MCF 10A (cell line): ENCODE results near the gene C1GALT1. TPM values are rescaled to one million over a fixed set of nuclear protein-coding genes. Genes with fewer than 3 reads are reported as not detected.
"Not testable (repeated sequence)": the region's sequence is repeated elsewhere in the genome, so short reads cannot be mapped to it uniquely, and the experiment has no call there.

ENCODE experiments used
- BruUV-seq: library from RNA; stranded (reverse); fragments of 400-500 nt; replicated peaks from 2 replicates; lab custom pipeline; 2021; lab: Mats Ljungman, UMichigan
- CTCF ChIA-PET: fragments of 300-600 bp; sonication (Branson Sonifier 250); formaldehyde crosslinking; extraction: SDS; loops from one replicate; lab custom pipeline; 2021; ENCODE audit warnings: antibody characterized with exemption, inconsistent platforms; lab: Yijun Ruan, JAX
- POLR2A ChIA-PET: fragments of 300-600, 350-650 bp; sonication (Branson Sonifier 250); formaldehyde crosslinking; extraction: SDS; loops from one replicate; lab custom pipeline; 2020; ENCODE audit warnings: antibody characterized with exemption, inconsistent platforms; lab: Yijun Ruan, JAX
- DNase-seq: peaks from one replicate; pipeline ENCODE4 v3.0.0-alpha.2; 2018; ENCODE audit not compliant: unreplicated experiment
- H3K27ac Mint-ChIP-seq: one replicate; pipeline ENCODE4 v1.8.0; 2022; ENCODE audit warnings: mild to moderate bottlenecking, low read depth, mixed read lengths; ENCODE audit not compliant: unreplicated experiment
- H3K27me3 Mint-ChIP-seq: one replicate; pipeline ENCODE4 v1.8.0; 2022; ENCODE audit warnings: mixed read lengths; ENCODE audit not compliant: insufficient read depth, unreplicated experiment
- H3K36me3 Mint-ChIP-seq: one replicate; pipeline ENCODE4 v1.8.0; 2022; ENCODE audit warnings: mild to moderate bottlenecking, moderate library complexity, mixed read lengths; ENCODE audit not compliant: insufficient read depth, unreplicated experiment
- H3K4me1 Mint-ChIP-seq: one replicate; pipeline ENCODE4 v1.8.0; 2022; ENCODE audit warnings: mixed read lengths; ENCODE audit not compliant: insufficient read depth, unreplicated experiment
- H3K4me3 Mint-ChIP-seq: one replicate; pipeline ENCODE4 v1.8.0; 2022; ENCODE audit warnings: mild to moderate bottlenecking, moderate library complexity, mixed read lengths; ENCODE audit not compliant: unreplicated experiment
- H3K9me3 Mint-ChIP-seq: one replicate; pipeline ENCODE4 v1.8.0; 2022; ENCODE audit warnings: mixed read lengths; ENCODE audit not compliant: unreplicated experiment
- intact Hi-C: fragments of 100-400 bp; cut with micrococcal nuclease; formaldehyde crosslinking; loops from 2 replicates; pipeline ENCODE4 v1.14.1; 2022
- total RNA-seq: library from RNA; stranded (reverse); gene quantifications from 2 replicates; pipeline ENCODE4 v1.2.3, GENCODE V29; 2022
- TF ChIP-seq, protein P1 (sequence below): fragments of 200-600 bp; IDR thresholded peaks from one replicate; pipeline ENCODE4 v1.8.0; 2022; ENCODE audit warnings: antibody characterized with exemption, mild to moderate bottlenecking; ENCODE audit not compliant: unreplicated experiment

Gene C1GALT1
- total RNA-seq, 1 experiment from 2014 or later = 30.9 TPM

DNA sequence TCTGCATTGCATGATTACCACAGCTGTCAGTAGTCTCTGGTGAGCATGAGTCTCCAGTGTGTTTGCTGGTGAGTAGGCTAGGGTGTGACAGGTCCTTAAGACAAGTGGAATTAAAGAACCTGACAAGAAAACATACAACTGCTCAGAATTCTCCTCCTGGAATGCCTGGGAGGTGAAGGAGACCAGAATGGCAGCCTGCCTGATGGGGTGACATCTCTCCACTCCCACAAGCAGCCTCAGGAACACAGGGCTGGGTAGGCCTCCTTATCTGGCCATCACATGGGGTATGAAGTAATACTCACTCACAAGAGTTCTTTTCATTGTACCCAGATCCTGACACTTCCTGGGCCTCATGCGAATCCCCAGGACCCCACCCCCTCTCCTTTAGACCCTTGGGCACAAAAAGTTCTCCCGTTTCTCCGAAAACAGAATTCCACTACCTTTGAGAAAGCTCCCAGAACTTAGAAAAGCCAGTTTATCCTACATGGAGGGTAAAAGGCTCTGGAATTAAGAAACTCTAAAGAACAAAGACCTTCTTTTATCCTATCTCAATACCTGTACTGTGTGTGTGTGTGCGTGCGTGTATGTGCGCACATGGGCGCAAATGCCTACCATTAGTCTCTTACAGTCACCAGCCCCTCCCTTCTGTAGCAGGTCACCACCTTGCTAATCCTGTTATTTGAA lies 33.4 kb upstream of the C1GALT1 start:
- ChIA-PET CTCF (no interaction called here), POLR2A (interaction anchor here (1.2 kb wide), 1 partner anchor 9 kb away, joined by 6 read pairs; no protein-coding TSS in a partner anchor)
- DNase-seq = no peak
- Mint-ChIP-seq H3K27me3 (no peaks in the 10 kb centered on the region), H3K4me1 (peaks cover 5% of the 10 kb centered on the region), H3K9me3 (no peaks in the 10 kb centered on the region), H3K4me3 (no peak overlapping the region), H3K36me3 (no peaks in the 10 kb centered on the region), H3K27ac (no peak overlapping the region)
- TF ChIP-seq, protein P1, sequence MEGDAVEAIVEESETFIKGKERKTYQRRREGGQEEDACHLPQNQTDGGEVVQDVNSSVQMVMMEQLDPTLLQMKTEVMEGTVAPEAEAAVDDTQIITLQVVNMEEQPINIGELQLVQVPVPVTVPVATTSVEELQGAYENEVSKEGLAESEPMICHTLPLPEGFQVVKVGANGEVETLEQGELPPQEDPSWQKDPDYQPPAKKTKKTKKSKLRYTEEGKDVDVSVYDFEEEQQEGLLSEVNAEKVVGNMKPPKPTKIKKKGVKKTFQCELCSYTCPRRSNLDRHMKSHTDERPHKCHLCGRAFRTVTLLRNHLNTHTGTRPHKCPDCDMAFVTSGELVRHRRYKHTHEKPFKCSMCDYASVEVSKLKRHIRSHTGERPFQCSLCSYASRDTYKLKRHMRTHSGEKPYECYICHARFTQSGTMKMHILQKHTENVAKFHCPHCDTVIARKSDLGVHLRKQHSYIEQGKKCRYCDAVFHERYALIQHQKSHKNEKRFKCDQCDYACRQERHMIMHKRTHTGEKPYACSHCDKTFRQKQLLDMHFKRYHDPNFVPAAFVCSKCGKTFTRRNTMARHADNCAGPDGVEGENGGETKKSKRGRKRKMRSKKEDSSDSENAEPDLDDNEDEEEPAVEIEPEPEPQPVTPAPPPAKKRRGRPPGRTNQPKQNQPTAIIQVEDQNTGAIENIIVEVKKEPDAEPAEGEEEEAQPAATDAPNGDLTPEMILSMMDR = no peak
- no TSS peak for BruUV-seq
- intact Hi-C loops = no loop called here

DNA sequence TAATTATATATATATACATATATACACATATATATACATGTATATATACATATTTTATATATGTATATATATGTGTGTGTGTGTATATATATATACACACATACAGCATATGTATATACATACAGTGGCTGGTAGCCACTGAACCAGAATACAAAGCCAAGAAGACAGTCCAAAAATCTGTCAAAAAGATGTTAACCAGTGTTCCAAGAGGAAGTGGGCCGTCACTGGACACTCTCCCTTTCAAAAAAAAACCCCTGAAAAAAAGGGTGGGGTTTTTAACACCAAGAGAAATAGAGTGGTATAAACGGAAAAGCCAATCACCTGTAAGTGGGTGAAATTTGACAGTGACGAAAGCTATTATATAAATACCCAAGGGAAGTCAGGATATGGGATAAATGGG lies 31.1 kb upstream of the C1GALT1 start:
- no peaks in the 10 kb centered on the region for H3K9me3 Mint-ChIP-seq
- intact Hi-C loops = no loop called here
- ChIA-PET CTCF (interaction anchor here (0.7 kb wide), 1 partner anchor 44 kb away, joined by 3 read pairs; no protein-coding TSS in a partner anchor), POLR2A (no interaction called here)
- no peak for DNase-seq
- no peaks in the 10 kb centered on the region for H3K27me3 Mint-ChIP-seq
- TF ChIP-seq, protein P1 = no peak
- H3K4me3 Mint-ChIP-seq = no peak overlapping the region
- no TSS peak for BruUV-seq
- H3K27ac Mint-ChIP-seq = no peak overlapping the region
- H3K4me1 Mint-ChIP-seq = peaks cover 10% of the 10 kb centered on the region
- H3K36me3 Mint-ChIP-seq = no peaks in the 10 kb centered on the region

DNA sequence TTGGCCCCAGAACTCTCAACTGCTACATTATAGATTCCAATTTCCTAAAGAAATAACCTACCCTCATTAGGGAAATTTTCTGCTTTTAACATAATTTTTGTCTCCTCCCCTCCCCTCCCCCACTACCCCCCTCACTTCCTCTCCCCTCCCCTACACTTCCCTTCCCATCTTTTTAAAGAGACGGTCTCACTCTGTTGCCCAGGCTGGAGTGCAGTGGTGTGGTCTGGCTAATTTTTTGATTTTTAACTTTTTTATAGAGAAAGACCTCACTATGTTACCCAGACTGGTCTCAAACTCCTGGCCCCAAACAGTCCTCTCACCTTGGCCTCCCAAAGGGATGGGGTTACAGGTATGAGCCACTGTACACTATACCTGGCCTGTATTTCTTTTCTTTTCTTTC lies 30.5 kb upstream of the C1GALT1 start:
- peaks cover 15% of the 10 kb centered on the region for H3K4me1 Mint-ChIP-seq
- no peaks in the 10 kb centered on the region for H3K36me3 Mint-ChIP-seq
- H3K27ac Mint-ChIP-seq = no peak overlapping the region
- POLR2A ChIA-PET = interaction anchor here (0.6 kb wide), 1 partner anchor 58 kb away, joined by 3 read pairs; no protein-coding TSS in a partner anchor
- intact Hi-C loops = no loop called here
- H3K4me3 Mint-ChIP-seq = no peak overlapping the region
- CTCF ChIA-PET = interaction anchor here (0.7 kb wide), 1 partner anchor 45 kb away, joined by 3 read pairs; no protein-coding TSS in a partner anchor
- DNase-seq = no peak
- H3K27me3 Mint-ChIP-seq = no peaks in the 10 kb centered on the region
- TF ChIP-seq, protein P1 = no peak
- H3K9me3 Mint-ChIP-seq = no peaks in the 10 kb centered on the region
- no TSS peak for BruUV-seq

DNA sequence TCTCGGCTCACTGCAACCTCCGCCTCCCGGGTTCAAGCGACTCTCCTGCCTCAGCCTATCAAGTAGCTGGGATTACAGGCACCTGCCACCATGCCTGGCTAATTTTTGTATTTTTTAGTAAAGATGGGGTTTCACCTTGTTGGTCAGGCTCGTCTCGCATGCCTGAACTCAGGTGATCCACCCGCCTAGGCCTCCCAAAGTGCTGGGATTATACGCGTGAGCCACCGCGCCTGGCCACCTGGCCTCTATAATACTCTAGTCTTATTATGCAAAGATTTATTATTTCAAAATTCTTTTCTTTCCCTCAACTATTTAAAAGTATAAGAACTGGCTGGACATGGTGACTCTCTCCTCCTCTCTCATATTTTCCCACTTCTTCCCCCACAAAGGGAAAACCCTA lies 30.0 kb upstream of the C1GALT1 start:
- Mint-ChIP-seq H3K9me3 (no peaks in the 10 kb centered on the region), H3K4me3 (no peak overlapping the region), H3K4me1 (peaks cover 20% of the 10 kb centered on the region), H3K27ac (no peak overlapping the region), H3K36me3 (no peaks in the 10 kb centered on the region), H3K27me3 (no peaks in the 10 kb centered on the region)
- TF ChIP-seq, protein P1 = no peak
- ChIA-PET CTCF (interaction anchor here (0.7 kb wide), 1 partner anchor 39 kb away, joined by 3 read pairs; no protein-coding TSS in a partner anchor), POLR2A (interaction anchor here (0.6 kb wide), 1 partner anchor 59 kb away, joined by 3 read pairs; no protein-coding TSS in a partner anchor)
- no peak for DNase-seq
- intact Hi-C loops = no loop called here
- BruUV-seq = no TSS peak

DNA sequence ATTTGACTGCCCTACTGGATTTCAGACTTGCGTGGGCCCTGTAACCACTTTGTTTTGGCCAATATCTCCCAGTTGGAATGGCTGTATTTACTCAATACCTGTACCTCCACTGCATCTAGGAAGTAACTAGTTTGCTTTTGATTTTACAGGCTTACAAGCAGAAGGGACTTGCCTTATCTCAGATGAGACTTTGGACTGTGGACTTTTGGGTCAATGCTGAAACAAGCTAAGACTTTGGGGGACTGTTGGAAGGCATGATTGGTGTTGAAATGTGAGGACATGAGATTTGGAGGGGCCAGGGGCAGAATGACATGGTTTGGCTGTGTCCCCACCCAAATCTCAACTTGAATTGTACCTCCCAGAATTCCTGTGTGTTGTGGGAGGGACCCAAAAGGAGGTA lies 28.0 kb upstream of the C1GALT1 start:
- CTCF ChIA-PET = interaction anchor here (0.7 kb wide), 1 partner anchor 24 kb away, joined by 5 read pairs; no protein-coding TSS in a partner anchor
- H3K27ac Mint-ChIP-seq, POLR2A ChIA-PET, intact Hi-C loops, DNase-seq, H3K9me3 Mint-ChIP-seq, BruUV-seq, H3K4me3 Mint-ChIP-seq, H3K36me3 Mint-ChIP-seq, H3K27me3 Mint-ChIP-seq: not testable (repeated sequence)
- peaks cover 28% of the 10 kb centered on the region for H3K4me1 Mint-ChIP-seq
